C4-2B (cell line): ENCODE data around the gene PRTFDC1.

ENCODE experiments used
- ZFX ChIP-seq: fragments of 450-650 bp; IDR thresholded peaks from 2 replicates; pipeline ENCODE4 v1.6.1; 2017
- TF ChIP-seq, protein P1 (sequence below): fragments of 450-650 bp; conservative IDR thresholded peaks from 2 replicates; pipeline ENCODE4 v1.5.1; 2017; ENCODE audit warnings: mild to moderate bottlenecking

- TF ChIP-seq, protein P1, sequence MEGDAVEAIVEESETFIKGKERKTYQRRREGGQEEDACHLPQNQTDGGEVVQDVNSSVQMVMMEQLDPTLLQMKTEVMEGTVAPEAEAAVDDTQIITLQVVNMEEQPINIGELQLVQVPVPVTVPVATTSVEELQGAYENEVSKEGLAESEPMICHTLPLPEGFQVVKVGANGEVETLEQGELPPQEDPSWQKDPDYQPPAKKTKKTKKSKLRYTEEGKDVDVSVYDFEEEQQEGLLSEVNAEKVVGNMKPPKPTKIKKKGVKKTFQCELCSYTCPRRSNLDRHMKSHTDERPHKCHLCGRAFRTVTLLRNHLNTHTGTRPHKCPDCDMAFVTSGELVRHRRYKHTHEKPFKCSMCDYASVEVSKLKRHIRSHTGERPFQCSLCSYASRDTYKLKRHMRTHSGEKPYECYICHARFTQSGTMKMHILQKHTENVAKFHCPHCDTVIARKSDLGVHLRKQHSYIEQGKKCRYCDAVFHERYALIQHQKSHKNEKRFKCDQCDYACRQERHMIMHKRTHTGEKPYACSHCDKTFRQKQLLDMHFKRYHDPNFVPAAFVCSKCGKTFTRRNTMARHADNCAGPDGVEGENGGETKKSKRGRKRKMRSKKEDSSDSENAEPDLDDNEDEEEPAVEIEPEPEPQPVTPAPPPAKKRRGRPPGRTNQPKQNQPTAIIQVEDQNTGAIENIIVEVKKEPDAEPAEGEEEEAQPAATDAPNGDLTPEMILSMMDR: no peak
- no peak for TF ChIP-seq ZFX
These were observed 57.7 kb downstream of the PRTFDC1 start for GRCh38 chr10:24894728-24895127.
